Measurements from ENCODE around the gene SSTR4.
"Not testable (repeated sequence)": the region's sequence is repeated elsewhere in the genome, so short reads cannot be mapped to it uniquely, and the experiment has no call there.

The SSTR4 gene, protein sequence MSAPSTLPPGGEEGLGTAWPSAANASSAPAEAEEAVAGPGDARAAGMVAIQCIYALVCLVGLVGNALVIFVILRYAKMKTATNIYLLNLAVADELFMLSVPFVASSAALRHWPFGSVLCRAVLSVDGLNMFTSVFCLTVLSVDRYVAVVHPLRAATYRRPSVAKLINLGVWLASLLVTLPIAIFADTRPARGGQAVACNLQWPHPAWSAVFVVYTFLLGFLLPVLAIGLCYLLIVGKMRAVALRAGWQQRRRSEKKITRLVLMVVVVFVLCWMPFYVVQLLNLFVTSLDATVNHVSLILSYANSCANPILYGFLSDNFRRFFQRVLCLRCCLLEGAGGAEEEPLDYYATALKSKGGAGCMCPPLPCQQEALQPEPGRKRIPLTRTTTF

DNA sequence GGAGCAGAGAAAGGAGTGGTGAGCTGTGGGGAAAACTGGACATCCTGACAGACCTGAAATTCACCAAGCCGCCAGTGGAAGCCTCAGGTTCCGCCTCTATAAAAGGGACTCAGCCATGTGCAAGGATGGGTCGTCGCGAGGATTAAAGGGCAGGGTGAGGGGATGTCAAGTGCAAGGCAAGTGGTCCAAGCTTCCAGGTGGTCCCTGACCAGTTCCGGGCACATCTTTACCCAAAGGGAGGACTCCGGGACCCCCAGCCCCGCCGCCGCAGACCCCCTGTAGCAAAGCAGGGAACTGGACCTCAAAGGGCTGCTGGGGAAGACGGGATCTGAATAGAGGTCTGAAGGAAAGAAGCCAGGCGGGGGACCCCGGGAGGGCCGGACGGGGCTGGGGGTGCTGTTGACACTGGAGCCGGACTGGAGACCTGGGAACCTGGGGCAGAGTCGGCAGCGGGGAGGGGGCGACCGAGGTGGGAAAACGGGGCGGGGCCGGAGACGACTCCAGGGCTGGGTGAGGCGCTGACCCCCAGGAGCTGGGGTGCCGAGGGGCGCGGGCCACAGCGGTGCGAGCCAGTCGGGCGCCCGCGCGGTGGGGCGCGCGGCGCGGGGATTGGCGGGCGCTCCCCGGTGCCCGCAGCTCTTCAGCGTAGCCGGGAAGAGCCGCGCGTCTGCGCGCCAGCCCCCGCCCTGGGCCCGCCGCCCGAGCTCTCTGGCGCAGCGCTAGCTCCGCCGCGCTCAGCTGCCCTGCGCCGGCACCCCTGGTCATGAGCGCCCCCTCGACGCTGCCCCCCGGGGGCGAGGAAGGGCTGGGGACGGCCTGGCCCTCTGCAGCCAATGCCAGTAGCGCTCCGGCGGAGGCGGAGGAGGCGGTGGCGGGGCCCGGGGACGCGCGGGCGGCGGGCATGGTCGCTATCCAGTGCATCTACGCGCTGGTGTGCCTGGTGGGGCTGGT, at the start of gene SSTR4:
SSTR4 (plus strand) TSS at position 592 of the 951 bp plus-strand sequence; CDS start at position 764, 172 bp downstream.
- DNase-seq (ENCODE audit: low spot score) = no peak

- DNase-seq (ENCODE audit: low spot score) = no peak
These were observed 48.5 kb upstream of the SSTR4 start for GRCh38 chr20:22986601-22987000.

DNA sequence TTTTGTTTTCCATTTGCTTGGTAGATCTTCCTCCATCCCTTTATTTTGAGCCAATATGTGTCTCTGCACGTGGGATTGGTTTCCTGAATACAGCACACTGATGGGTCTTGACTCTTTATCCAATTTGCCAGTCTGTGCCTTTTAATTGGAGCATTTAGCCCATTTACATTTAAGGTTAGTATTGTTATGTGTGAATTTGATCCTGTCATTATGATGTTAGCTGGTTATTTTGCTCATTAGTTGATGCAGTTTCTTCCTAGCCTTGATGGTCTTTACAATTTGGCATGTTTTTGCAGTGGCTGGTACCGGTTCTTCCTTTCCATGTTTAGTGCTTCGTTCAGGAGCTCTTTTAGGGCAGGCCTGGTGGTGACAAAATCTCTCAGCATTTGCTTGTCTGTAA, 43.7 kb upstream of the SSTR4 start:
- not testable (repeated sequence) for DNase-seq (ENCODE audit: low spot score)

- DNase-seq (ENCODE audit: low spot score) = no peak
These were observed 41.3 kb upstream of the SSTR4 start for GRCh38 chr20:22993823-22994222.

- DNase-seq (ENCODE audit: low spot score) = no peak
These were observed 39.2 kb upstream of the SSTR4 start for GRCh38 chr20:22995923-22996322.

- DNase-seq (ENCODE audit: low spot score) = no peak
These were observed 36.6 kb upstream of the SSTR4 start for GRCh38 chr20:22998476-22998875.

- no peak for DNase-seq (ENCODE audit: low spot score)
These were observed 35.4 kb upstream of the SSTR4 start for GRCh38 chr20:22999756-23000155.

DNA sequence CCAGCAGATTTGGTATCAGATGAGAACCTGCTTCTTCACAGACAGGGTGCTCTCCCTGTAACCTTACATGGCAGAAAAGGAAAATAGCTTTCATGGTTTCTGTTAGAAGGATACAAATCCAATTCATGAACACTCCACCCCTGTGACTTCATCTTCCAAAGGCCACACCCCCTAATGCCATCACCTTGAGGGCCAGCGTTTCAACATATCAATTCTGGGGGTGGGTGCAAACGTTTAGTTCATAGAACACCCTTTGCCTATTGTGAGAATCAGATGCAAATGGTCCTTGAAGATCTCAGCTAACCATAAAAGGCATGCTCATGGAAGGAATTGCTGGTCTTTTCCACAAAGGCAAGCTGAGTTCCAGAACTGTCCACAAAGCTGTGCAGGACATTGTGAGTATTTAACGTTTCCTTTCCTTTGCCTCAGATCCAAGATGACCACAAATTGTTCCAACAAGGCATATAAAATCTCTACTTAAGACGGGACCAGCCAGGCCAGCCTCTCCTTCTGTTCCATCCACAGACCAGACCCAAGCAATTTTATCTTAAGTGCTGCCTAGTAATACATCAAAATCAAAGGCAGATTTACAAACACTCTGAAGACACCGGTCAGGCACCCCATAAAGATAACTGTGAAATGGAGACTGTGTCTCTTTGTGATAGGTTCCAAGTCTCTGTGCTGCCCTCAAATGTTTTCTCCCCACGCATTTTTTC, 34.7 kb upstream of the SSTR4 start:
- no peak for DNase-seq (ENCODE audit: low spot score)

GRCh38 chr20:23002276-23002675, 32.8 kb upstream of the SSTR4 start:
- no peak for DNase-seq (ENCODE audit: low spot score)

DNA sequence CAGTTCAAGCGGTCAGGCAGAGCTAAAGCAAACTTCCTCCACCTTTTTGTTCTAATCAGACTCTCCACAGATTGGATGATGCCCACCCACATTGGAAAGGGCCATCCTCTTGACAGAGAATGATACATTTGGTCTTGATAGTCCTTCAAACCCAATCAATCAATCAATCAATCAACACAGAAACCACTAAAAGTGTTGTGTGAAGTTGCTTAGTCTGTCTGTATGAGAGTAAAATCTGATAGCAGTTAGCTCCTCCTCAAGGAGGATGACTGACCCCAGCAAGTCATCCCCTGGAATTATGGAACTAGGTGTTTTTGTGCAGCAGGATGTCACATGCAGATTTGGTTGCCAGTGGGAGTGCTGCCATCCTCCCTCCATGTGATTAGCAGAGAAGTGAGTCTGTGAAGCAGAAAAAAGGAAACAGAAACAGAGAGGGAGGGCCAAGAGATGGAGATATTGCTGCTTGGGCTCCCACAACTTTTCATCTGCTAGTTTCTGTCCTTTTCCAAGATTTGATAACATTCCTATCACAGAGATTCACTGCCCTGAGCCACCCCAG, 32.0 kb upstream of the SSTR4 start:
- no peak for DNase-seq (ENCODE audit: low spot score)

DNA sequence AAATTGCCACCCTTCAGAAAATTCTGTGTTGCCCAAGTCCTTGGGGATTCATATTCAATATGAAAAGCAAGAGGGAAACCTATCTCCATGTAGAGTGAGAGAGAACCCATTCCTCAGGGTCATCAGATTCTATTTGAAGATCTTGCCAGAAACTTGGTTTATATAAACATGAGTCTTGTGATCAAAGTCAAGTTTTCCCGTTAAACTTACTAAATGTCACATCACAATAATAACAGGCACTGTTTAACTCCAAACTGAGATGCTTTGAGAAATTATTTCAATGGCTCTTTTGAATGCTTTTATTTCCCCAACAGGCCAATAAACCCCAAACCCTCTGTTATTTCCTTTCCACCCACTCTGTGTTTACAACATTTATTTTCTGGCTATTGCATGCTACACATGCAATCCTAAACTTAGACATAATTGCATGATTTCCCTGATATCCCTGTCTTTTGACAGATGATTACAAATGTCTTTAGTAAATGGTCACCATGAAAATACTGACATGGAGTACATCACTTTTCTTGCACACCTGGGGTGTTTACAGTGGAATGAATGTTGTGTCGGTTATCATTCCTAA, 31.1 kb upstream of the SSTR4 start:
- DNase-seq (ENCODE audit: low spot score) = no peak

GRCh38 chr20:23005776-23006175, 29.3 kb upstream of the SSTR4 start:
- DNase-seq (ENCODE audit: low spot score) = no peak

DNA sequence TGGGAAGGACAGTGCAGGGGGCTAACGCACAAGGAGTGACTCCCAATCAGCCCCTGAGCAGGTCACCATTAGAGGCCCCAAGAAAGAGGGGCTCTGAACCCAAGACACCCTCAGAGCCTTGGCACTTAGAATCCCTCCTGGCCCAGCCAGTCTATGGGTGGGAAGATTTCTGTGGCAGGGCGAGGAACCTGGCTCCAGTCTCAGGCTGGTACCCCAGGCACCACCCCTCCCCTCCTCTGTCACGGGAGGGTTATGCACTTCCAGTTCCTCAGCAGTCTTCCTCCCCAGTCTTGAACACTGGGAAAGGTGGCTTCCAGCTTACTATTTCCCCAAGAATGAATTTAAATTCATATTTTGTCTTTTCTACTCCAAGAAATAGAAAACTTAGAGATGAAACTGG, 27.6 kb upstream of the SSTR4 start:
- no peak for DNase-seq (ENCODE audit: low spot score)

DNA sequence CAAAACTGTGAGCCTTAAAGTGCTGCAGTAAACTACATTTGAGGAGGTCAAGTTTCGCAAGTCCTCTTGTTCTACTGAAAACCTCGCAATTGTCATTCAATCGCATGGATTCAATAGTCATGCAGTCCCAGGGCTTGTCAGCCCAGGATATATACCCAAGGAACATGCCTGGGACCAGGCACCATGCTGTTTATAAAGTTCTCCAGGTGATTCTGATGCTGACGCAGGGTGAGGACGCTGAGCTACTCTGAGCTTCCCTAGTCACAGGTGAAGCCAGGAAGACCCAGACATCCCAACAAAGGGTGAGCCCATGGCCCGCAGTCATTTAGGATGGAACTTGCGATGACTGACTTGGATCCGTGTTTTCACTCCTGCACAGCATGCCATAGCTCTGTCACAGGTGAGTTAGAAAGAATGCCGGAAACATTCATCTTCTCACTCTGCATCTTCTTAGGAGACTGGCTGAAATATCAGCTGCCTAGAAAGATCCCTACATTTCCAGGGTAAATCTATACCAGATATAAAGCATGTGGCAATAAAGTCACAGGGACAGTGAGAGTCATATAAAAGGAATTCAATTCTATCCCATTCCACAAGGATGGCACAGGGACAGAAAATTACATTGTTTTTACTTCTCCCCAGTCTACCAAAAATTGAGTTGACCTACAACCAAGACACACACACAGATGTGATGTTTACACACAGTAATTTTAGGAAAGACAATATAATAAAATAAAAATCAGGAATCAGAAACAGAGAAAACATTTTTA, 27.0 kb upstream of the SSTR4 start:
- DNase-seq (ENCODE audit: low spot score) = no peak

DNA sequence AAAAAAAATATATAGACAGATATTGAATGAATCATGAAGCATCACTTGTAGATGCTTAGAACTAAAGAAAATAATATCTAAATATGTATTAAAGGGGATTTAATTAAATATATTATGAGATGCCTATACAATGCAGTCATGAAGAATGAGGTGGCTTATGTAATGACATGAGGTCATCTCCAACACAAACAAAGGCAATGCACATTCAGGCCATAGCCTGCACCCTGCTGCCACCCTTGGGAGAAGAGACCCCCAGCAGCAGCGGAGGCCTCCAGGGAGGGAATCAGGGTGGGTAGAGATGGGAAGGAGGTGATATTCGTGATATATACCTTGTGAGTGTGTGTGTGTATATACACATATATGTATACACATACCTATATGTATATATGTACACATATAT, 26.4 kb upstream of the SSTR4 start:
- no peak for DNase-seq (ENCODE audit: low spot score)

DNA sequence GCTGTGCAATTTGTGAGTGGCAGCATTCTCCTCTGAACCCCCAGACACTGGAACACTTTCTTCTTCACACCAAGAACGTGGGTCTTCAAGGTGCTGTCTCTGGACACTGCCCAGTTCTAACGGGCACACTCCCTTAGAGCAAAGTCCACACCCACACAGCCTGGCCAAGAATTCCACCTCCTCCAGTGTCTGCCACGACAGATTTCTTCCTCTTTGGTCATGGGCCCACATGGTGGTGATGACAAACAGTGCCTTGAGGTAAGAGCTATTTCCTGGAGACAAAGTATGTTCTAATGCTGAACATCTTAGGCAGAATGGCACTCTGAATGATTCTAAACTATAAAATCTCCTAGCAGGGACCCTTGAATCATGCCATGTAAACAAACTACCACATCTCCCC, 25.5 kb upstream of the SSTR4 start:
- no peak for DNase-seq (ENCODE audit: low spot score)

DNA sequence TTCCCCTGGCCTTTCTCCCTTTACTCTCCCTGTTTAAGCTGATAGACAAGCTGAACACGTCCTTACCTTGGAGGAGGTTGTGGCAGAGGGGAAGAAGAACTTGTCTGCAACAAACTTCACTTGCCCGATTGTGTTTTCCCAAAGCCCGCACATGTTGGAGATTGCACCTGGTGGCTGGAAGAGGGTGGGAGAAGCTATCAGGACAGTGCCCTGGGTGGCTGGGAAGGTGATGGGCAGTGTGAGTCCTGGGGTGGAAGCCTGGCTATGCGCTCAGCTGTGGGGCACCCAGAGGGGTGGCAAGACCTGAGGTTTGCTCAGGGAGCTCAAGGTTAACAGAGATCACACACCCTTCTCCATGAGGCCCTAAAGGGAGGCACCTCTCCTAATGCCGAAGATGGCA, 25.0 kb upstream of the SSTR4 start:
- no peak for DNase-seq (ENCODE audit: low spot score)

GRCh38 chr20:23011008-23011721, 23.9 kb upstream of the SSTR4 start:
- no peak for DNase-seq (ENCODE audit: low spot score)

DNA sequence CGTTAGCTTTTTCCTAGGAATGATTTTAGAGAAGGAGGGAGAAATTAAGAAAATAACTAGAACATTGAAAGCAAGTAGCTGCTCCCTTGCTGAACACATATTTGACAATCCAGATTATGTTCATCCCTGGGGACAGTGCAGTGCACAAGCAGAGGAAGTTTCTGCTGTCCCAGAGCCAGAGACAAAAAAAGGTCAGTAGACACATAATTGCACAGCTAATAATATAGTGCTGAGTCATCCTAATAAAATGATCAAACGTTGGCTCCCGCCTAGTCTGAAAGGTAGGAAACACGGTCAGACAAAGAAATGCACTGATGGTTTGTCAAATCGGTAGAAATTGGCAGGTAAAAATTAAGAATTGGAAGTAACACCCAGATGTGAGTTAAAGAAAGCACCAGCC, 21.7 kb upstream of the SSTR4 start:
- DNase-seq (ENCODE audit: low spot score) = no peak

DNA sequence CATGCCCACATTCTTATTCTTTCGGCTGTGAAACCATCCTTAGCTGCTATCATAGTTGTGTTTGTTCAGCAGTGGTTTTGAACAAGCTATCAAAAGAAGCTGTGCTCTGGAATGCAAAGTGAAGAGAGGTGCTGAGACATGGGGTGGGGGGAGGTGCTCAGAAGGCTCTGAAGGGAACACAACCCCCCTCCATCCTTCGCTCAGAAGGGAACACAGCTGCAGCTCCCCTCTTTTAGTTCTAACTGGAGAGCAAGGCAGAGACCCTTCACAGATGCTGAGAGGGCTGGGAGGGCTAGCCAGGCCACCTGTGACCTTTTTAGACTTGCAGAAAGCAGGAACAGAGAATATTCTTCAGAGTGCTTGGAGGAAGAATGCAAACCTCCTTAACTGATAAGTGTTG, 17.6 kb upstream of the SSTR4 start:
- no peak for DNase-seq (ENCODE audit: low spot score)

All from CD4-positive, alpha-beta T cell treated with Interleukin-15 for 4 hours (primary cell).